ENCODE data around the gene XXYLT1.

- TF ChIP-seq ZFP3 (CRISPR knock-in tag; IDR thresholded peaks at IDR 0.05): no peak
- no peak for TF ChIP-seq ESRRG (CRISPR knock-in tag; IDR thresholded peaks at IDR 0.05)
- TF ChIP-seq, protein P1, sequence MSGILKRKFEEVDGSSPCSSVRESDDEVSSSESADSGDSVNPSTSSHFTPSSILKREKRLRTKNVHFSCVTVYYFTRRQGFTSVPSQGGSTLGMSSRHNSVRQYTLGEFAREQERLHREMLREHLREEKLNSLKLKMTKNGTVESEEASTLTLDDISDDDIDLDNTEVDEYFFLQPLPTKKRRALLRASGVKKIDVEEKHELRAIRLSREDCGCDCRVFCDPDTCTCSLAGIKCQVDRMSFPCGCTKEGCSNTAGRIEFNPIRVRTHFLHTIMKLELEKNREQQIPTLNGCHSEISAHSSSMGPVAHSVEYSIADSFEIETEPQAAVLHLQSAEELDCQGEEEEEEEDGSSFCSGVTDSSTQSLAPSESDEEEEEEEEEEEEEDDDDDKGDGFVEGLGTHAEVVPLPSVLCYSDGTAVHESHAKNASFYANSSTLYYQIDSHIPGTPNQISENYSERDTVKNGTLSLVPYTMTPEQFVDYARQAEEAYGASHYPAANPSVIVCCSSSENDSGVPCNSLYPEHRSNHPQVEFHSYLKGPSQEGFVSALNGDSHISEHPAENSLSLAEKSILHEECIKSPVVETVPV (CRISPR knock-in tag; IDR thresholded peaks at IDR 0.05): no peak
- TF ChIP-seq ZC3H10 (CRISPR knock-in tag; IDR thresholded peaks at IDR 0.05): no peak
Measured at GRCh38 chr3:195246581-195246995, 24.4 kb downstream of the XXYLT1 start.
